ENCODE data around the gene MIB1. TPM values are rescaled to one million over a fixed set of nuclear protein-coding genes. Genes with fewer than 3 reads are reported as not detected.

The MIB1 gene
- polyA plus RNA-seq, 1 of the 3 experiments (the other 2 are of a cell fraction): 5.0 TPM

DNA sequence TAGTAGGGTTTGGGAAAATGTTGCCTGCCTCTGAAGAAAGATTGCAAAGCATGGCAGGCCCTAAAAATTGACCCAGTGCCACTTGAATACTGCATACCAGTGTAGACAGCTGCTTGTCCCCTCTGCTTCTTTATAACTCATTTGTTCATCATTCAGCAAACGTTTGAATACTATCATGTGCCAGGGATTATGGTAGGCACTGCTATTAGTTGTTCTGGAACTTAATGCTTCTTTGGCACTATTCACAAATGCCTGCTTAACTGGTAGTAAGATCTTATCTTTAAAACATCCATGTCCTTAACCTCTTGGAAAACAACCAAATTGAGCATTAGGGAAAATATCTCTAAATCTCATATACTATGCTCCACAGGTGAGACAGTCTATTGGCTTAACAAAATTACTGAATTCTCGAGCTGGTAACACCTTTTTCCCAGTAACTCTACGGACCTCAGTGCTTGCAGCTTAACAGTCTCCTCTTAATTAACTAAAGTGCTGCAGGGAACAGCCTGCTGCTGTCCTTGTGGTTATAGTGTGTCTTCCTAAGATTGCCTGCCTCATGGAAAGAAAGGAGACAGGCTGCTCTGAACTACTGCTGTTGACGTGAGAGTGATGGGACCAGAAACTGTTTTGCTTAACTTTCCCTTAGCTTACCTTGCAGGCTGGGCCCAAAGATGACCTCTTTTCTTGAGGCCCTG lies 93.2 kb downstream of the MIB1 start:
- H3F3A ChIP-seq (replicated peaks; ENCODE audit: insufficient read depth): peaks cover 10% of the 10 kb centered on the region
- no peaks in the 10 kb centered on the region for H3K79me2 ChIP-seq (ENCODE audit: insufficient read depth)
- WGBS (ENCODE audit: low lambda C conversion rate): 63% methylated on average over 4 of the region's 4 CpGs
- no peak overlapping the region for H2AFZ ChIP-seq (ENCODE audit: low read depth)
- H3K27me3 ChIP-seq (ENCODE audit: insufficient read depth): no peaks in the 10 kb centered on the region
- H3K4me3 ChIP-seq (ENCODE audit: low read depth in 2 of 2, low read length in 1 of 2): no peak overlapping the region
- ChIA-PET CTCF (interaction anchor here (1.1 to 5.5 kb wide), 3 partner anchors 14 to 17 kb away, joined by 3 to 39 read pairs (median 4); no protein-coding TSS in a partner anchor), POLR2A (no interaction called here)
- H3K27ac ChIP-seq (ENCODE audit: low read depth in 2 of 2, low read length in 1 of 2): peak overlapping the region in 1 of 2 experiments; percentile 29; a peak in 2 of 4 replicates
- H4K20me1 ChIP-seq (ENCODE audit: insufficient read depth): no peaks in the 10 kb centered on the region
- TF ChIP-seq TAF1 (IDR thresholded peaks at IDR 0.05; ENCODE audit: borderline replicate concordance, low read depth, low read length) (no peak), GATA2 (CRISPR knock-in tag; IDR thresholded peaks at IDR 0.05) (peak; percentile 65), MXI1 (IDR thresholded peaks at IDR 0.05; ENCODE audit: low read depth, low read length) (no peak)
- TF ChIP-seq, protein P1, sequence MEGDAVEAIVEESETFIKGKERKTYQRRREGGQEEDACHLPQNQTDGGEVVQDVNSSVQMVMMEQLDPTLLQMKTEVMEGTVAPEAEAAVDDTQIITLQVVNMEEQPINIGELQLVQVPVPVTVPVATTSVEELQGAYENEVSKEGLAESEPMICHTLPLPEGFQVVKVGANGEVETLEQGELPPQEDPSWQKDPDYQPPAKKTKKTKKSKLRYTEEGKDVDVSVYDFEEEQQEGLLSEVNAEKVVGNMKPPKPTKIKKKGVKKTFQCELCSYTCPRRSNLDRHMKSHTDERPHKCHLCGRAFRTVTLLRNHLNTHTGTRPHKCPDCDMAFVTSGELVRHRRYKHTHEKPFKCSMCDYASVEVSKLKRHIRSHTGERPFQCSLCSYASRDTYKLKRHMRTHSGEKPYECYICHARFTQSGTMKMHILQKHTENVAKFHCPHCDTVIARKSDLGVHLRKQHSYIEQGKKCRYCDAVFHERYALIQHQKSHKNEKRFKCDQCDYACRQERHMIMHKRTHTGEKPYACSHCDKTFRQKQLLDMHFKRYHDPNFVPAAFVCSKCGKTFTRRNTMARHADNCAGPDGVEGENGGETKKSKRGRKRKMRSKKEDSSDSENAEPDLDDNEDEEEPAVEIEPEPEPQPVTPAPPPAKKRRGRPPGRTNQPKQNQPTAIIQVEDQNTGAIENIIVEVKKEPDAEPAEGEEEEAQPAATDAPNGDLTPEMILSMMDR (IDR thresholded peaks at IDR 0.05): no peak
- no peaks in the 10 kb centered on the region for H3K9me2 ChIP-seq
- H3K4me1 ChIP-seq (ENCODE audit: control insufficient read depth in 1 of 2, insufficient read depth in 2 of 2, low read depth in 1 of 2, low read length in 1 of 2): peaks cover 0 to 6% of the 10 kb centered on the region in 2 experiments; a peak in 2 of 4 replicates
- no peaks in the 10 kb centered on the region for H3K9me3 ChIP-seq
- peaks cover 8 to 11% of the 10 kb centered on the region in 2 experiments for H3K36me3 ChIP-seq (replicated peaks in 1 of 2; ENCODE audit: control insufficient read depth in 1 of 2, insufficient read depth in 2 of 2, low read length in 1 of 2)
- no peak overlapping the region for H3K4me2 ChIP-seq
- peak; percentile 10 for DNase-seq
- no peak overlapping the region for H3K9ac ChIP-seq

DNA sequence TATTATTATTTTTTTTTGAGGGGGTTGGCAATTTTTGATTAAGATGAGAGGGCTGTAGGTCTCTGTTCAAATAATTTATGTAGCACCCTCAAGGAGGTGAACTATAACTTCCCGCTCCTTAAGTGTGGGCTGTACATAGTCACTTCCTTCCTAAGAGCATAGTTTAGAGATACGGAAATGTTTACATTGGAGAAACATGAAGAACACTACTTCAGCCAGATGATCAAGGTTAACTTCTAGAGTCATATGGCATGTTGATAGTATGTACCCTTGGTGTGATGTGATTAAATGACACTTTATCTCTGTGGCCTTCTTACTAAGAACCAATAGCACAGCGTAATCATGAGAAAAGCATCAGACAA lies 93.7 kb downstream of the MIB1 start:
- DNase-seq: no peak
- Histone ChIP-seq H3K27ac (ENCODE audit: low read depth in 2 of 2, low read length in 1 of 2) (no peak overlapping the region; a peak in 1 of 4 replicates), H3K9ac (no peak overlapping the region), H3K4me3 (ENCODE audit: low read depth in 2 of 2, low read length in 1 of 2) (no peak overlapping the region), H3K9me3 (no peaks in the 10 kb centered on the region), H3K4me2 (no peak overlapping the region), H3K27me3 (ENCODE audit: insufficient read depth) (no peaks in the 10 kb centered on the region), H3K79me2 (ENCODE audit: insufficient read depth) (no peaks in the 10 kb centered on the region), H3K36me3 (replicated peaks in 1 of 2; ENCODE audit: control insufficient read depth in 1 of 2, insufficient read depth in 2 of 2, low read length in 1 of 2) (peaks cover 12 to 13% of the 10 kb centered on the region in 2 experiments), H3K9me2 (no peaks in the 10 kb centered on the region), H3F3A (replicated peaks; ENCODE audit: insufficient read depth) (peaks cover 5% of the 10 kb centered on the region), H4K20me1 (ENCODE audit: insufficient read depth) (no peaks in the 10 kb centered on the region), H3K4me1 (ENCODE audit: control insufficient read depth in 1 of 2, insufficient read depth in 2 of 2, low read depth in 1 of 2, low read length in 1 of 2) (peaks cover 0 to 6% of the 10 kb centered on the region in 2 experiments; a peak in 2 of 4 replicates), H2AFZ (ENCODE audit: low read depth) (no peak overlapping the region)
- POLR2A ChIA-PET: no interaction called here
- CTCF ChIA-PET: interaction anchor here (1.7 to 5.5 kb wide), 2 partner anchors 15 to 16 kb away, joined by 4 to 39 read pairs; no protein-coding TSS in a partner anchor
- TF ChIP-seq, protein P2, sequence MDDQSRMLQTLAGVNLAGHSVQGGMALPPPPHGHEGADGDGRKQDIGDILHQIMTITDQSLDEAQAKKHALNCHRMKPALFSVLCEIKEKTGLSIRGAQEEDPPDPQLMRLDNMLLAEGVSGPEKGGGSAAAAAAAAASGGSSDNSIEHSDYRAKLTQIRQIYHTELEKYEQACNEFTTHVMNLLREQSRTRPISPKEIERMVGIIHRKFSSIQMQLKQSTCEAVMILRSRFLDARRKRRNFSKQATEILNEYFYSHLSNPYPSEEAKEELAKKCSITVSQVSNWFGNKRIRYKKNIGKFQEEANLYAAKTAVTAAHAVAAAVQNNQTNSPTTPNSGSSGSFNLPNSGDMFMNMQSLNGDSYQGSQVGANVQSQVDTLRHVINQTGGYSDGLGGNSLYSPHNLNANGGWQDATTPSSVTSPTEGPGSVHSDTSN (IDR thresholded peaks at IDR 0.05): no peak
- TF ChIP-seq RFX5 (IDR thresholded peaks at IDR 0.05; ENCODE audit: low read length) (no peak), NRF1 (IDR thresholded peaks at IDR 0.05; ENCODE audit: low read depth, low read length) (no peak), GATA2 (CRISPR knock-in tag; IDR thresholded peaks at IDR 0.05) (no peak), CHD2 (IDR thresholded peaks at IDR 0.05; ENCODE audit: low read length, partially characterized antibody) (no peak), FOSL2 (IDR thresholded peaks at IDR 0.05; ENCODE audit: borderline replicate concordance, low read depth) (no peak), ELF1 (IDR thresholded peaks at IDR 0.05) (no peak), YY1 (IDR thresholded peaks at IDR 0.05; ENCODE audit: low read depth) (no peak), NFIC (IDR thresholded peaks at IDR 0.05; ENCODE audit: borderline replicate concordance) (no peak), MXI1 (IDR thresholded peaks at IDR 0.05; ENCODE audit: low read depth, low read length) (no peak), RCOR1 (IDR thresholded peaks at IDR 0.05; ENCODE audit: low read length) (no peak), TAF1 (IDR thresholded peaks at IDR 0.05; ENCODE audit: borderline replicate concordance, low read depth, low read length) (no peak), MEF2A (IDR thresholded peaks at IDR 0.05; ENCODE audit: borderline replicate concordance, low read depth) (no peak)
- TF ChIP-seq, protein P3, sequence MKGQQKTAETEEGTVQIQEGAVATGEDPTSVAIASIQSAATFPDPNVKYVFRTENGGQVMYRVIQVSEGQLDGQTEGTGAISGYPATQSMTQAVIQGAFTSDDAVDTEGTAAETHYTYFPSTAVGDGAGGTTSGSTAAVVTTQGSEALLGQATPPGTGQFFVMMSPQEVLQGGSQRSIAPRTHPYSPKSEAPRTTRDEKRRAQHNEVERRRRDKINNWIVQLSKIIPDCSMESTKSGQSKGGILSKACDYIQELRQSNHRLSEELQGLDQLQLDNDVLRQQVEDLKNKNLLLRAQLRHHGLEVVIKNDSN (IDR thresholded peaks at IDR 0.05; ENCODE audit: borderline replicate concordance, low read depth): no peak
- WGBS (ENCODE audit: low lambda C conversion rate): 98% methylated on average over 3 of the region's 3 CpGs
